ENCODE data around the gene MYO1B.

MYO1B gene

DNA sequence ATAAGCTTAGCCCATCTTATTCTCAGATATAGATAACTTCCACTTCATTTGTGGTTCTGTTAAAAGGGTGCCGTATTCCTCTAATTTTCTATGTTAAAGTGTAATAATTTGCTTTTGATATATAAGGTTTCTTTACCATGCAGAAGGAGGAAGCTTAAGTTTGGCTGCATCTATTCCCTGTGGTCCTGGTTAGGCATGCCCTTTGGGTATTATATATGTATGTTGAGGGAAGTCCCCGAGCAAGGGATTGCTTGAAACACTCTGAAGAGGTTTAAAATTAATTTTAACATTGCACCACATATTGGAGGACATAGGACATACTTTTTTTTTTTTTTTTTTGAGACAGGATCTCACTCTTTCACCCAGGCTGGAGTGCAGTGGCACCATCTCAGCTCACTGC is 16.9 kb upstream of the MYO1B start:
- no peak for DNase-seq

DNA sequence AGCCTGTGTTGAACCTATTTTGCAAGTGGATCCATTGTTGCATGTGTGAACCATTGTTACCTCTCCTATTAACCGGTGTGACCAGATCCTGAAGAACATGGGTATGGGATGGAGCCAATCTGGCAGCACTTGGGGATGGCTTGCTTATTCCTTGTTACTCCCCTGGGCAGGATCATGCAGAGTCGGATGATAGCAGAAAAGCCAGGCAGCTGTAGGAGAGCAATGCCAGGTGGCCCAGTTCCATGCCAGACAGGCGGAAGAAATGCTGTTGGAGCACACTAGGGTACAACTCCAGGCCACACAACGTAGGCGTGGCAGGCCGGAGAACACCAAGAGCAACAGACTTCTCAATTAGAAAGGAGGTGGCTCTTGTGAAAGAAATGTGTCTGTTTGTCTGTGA is 16.3 kb upstream of the MYO1B start:
- peak; percentile 56 for DNase-seq

DNA sequence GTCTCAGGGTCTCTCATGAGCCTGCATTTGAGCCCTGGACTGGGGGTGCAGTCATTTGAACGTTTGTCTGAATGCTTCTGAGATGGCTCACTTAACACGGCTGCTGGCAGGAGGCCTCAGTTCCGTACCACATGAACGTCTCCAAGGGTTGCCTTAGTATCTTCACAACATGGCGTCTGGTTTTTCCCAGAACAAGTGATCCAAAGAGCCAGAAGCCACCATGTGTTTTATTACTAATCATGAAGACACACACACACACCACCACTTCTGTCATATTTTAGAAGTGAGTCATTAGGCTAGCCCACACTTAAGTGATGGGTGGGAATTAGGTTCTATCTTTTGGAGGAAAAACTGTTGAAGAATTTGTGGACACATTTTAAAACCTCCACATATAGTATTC is 15.0 kb upstream of the MYO1B start:
- no peak for DNase-seq

DNA sequence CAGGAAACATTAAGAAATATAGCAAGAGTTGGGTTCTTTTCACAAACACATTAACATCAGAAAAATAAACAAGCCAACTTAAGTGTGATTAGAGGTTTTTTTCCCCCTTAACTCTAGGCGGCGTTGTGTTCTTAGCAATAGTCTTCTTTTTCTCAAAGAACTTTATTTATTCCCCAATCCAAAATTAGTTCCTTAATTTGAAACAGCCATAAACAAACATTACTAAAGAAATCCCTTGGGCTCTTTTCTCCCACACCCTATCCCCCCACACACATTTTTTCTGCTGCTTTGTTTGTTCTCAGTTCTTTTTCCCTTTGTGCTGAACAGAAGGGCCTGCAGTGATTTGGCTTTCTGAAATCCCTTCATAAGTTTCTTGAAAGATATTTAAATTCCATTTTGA is 13.2 kb upstream of the MYO1B start:
- no peak for DNase-seq

DNA sequence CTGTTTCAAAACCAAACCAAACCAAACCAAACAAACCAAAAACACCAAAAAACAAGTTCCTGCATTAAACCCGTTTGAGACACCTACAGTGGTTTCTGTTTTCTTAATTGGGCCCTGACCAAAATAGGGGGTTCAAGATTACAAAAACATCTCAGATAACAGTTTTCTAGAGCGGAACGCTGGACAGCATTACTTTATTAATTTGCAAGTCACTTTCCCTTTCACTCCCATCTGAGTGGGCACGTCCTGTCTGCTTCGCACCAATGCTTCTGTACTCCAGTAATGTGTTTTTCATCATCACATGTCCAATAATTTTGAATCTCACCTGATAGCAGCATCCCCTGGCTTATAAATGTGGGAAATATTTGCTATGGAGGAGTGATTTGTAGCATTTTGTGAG is 11.7 kb upstream of the MYO1B start:
- DNase-seq = no peak

DNA sequence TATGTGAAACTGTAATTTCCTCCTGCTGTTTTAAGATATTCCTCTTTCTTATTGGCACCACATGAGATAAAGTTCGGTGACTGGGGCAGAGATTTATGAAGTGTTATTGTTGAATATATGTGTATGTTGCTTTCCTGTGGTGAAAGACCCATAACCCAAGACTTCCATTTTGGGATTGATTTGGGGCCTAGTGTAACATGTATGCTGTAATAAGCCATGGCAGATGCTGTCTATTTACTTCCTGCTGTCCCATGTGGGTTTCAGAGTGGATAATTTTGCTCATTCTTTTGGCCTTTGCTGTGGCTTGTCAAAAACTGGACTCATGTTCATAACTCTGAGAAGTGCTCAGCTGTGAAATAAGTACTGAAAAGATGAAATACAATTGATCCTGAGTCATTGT is 10.8 kb upstream of the MYO1B start:
- DNase-seq = no peak

DNA sequence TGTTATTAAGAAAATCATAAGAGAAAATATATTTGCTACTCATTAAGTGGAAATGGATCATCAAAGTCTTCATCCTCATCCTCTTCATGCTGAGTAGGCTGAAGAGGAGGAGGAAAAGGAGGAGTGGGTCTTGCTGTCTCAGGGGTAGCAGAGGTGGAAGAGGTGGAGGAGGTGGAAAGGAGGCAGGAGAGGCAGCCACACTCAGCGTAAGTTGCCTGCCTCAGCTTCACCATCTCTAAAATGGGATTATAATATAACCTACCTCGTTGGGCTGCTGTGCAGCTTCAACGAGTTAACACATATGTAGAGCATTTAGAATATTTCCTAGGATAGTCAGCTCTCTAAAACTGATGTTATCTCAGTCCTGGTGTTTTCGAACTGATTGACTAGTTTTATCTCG is 4.3 kb upstream of the MYO1B start:
- no peak for DNase-seq

DNA sequence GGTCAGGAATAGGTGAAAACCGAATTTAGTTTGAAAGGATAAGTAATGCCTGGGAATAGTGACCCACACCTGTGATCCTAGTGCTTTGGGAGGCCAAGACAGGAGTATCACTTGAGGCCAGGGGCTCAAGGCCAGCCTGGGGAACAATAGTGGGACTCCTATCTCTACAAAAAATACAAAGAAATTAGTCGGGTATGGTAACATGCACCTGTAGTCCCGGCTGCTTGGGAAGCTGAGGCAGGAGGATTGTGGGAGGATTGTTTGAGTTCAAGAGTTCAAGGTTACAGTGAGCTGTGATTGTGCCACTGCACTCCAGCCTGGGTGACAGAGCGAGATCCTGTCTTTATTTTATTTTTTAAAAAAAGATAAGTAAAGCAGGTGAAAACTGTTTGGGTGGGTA is 3.8 kb upstream of the MYO1B start:
- no peak for DNase-seq

DNA sequence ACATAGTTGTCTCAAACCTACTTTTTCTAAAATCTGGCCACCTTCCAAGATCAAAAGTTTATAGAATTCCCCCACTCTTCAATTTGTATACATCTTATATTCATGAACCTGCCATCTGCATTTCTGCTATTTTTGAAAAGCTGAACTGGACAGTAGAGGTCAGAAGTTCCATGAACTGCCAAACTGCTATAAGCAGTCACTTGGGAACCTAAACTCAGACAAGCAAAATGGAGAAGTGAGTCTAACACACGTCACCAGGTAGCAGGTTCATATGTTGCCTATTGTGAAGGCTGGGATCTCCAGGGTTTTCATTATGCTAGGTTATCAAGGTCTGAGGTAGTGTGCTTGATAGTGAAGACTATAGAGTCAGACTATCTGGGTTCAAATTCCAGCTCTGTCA is 2.0 kb upstream of the MYO1B start:
- DNase-seq = no peak

DNA sequence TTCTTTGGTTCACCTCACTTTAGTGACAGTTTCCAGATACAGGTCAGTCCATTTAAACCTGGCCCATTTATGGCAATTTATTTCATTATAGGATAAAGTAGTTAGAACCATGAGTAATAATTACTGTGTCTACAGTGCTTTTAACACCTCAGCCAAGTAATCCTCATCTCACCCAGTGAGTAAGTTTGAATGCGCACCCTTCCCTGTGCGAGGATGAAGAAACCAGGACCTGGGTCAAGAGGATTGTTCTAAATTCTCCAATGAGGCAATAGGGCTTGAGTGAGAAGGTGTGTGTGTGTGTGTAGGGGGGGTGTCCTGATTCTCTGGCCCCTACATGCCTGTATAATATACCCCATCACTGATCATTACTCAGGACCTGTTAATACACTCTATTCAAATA is 854 bp upstream of the MYO1B start:
- DNase-seq = no peak

DNA sequence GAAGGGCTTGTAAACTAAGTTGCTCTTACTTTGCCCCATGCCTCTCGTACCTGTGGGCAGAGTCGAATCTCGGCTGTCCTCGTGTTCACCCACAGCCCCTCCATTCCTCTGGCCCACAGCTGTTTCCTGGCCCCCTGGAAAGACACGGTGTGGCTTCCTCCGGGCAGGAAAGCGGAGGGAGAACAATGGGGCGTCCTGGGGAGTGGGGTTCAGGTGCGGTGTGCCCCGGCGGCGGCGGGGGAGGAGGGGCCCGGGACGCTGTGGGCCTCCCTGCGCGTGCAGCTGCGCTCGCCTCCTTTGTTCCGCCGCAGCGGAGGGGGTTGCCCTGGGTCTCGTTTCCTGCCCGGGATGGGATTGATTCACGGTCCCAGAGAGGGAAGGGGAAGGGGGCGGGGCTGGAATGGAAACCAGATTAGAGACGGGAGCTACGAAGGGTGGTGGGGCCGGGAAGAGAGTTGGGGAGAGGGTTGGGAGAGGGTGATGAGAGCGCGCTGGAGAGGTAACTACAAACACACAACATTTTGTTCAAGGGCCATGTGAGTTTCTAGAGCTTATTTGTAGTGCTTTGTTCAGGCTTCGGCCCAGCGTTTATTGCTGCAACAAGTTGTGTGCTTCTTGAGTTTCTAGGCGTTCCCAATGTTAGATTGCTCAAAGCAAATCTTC is 796 bp downstream of the MYO1B start:
- peak; percentile 54 for DNase-seq

DNA sequence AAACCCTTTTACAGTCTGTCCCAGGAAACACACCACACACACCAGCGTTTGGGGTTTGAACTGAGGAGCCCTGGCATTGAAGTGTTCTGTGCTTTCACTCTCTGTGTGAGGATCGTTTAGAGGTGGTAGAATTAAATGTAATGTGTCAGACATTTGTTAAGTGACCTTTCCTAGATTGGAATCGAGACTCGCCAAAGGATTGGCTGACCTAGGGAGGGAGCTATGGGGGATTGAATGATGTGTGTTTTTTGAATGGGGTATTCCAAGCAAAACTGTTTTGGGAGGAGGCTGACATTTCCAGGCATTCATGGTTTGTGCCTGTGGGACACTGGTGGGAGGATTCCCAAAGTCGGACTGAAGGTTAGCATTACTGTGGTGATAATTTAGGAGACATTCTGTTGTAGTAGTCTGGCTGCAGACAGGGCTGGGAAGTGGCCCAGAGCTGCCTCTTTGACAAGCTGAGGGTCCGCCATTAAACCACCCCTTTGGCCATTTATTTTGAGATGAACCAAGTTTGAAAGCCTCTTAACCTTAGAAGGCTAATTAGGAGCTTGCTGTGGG is 1.7 kb downstream of the MYO1B start:
- DNase-seq = no peak

DNA sequence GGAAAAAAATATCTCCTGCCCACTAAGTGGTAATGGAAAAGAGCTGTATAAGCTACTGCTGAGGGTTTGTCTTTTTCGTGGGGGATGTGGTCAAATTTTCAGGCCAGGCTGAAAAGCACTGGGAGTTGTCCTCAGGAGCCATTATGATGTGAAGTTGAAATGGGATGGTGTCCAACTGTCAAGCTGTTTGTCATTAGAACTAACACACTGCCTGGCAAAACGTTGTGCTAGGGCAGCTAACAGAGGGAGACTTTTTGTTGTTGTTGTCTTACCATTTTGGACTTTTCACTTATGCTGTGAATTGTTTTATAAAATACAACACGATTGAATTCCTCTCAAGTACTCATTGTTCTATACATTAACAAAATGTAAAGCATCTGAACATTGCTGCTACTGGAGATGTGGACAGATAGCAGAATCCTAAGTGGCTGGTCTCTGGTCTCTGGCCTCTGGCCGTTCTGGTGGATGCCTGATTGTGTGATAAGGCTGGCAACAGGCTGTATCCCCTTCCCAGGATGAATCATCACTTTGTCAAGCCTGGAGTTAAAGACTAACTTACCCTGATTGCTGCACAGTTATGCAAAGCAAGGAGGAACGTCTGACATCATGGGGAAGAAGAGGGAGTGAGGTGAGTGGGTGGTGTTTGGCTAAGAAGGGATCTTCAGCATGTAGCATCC is 2.3 kb downstream of the MYO1B start:
- no peak for DNase-seq

DNA sequence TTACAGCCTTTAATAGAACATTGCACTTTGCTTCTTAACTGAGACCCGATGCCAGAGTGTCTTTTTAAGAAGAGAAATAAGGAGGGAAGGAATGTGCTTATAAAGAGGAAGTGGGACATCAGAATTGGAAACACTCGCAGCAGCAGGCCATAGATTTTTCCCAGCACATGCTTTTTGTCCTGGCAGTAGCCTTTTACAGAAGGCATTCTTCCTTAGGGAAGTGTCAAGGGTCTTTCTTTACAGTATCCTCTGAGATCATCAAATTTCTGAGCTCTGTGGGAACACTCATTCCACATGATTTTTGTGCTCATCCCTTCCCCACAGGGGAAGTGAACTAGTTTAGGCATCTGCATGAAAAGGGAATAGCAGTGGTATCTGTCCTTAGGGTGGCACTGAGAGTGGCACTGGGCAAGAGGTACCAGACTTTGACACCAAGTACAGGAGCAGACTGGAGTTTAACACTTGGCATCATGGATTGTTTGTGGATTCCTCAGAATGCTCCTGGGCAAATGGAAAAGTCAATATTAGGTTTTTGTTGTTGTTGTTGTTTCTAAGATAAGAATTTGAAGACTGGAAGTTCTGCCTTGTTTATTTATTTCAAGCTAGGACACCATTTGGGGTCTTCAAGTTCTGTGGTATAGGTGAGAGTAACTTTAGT is 4.1 kb downstream of the MYO1B start:
- no peak for DNase-seq

DNA sequence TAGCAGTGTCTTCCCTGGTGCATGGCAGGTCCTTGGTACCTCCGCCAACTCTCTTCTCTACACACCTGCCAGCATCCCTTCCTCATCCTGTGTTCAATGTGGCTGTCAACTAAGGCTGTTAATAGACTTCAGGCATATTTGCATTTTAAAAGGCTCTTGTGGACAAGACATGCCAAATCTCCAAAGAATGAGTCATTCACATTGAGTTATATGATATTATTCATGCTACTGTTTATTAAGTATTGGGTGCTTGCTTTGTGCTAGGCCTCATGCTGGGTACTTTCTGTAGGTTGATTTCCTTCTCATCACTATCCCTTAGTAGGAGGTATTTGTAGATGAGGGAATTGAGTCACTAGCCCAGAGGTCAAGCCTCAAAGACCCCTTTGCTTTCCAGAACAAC is 5.2 kb downstream of the MYO1B start:
- no peak for DNase-seq

DNA sequence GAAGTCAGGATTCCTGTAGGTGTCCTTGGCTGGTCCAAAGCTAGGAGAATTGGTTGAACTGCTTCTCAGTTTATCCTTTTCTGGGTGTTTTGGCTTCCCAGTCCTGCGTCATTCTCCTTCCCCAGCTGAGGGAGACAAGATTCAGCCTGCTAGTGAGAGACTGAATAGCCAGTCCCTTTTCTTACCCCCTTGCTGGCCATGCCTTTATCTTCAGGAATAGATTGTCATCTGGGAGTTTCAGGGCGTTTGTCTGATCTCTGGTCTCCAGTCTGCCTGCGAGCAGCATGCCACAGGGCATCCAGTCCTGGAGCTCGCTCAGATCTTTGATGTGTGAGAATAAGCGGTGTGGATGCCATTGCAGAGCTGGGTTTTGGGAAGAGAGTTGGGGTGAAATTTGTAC is 5.8 kb downstream of the MYO1B start:
- no peak for DNase-seq

DNA sequence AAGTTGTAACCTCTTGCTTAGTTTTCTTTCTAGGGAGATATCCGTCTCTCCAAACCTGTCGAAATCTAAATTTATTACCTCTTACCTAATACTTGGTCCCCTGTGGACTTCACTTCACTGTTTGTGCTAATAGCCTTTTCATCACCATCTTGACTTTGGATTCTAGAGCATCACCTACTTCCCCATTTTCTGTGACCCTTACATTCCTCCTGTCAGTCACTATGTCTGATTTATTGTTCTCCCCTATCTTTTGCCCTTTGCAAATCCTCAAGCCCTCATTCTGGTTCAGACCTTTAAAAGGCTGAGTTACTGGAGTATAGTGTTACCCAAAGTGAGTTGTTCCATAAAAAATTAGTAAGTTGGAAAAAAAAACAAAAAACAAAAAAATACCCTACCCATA is 7.5 kb downstream of the MYO1B start:
- DNase-seq = no peak

DNA sequence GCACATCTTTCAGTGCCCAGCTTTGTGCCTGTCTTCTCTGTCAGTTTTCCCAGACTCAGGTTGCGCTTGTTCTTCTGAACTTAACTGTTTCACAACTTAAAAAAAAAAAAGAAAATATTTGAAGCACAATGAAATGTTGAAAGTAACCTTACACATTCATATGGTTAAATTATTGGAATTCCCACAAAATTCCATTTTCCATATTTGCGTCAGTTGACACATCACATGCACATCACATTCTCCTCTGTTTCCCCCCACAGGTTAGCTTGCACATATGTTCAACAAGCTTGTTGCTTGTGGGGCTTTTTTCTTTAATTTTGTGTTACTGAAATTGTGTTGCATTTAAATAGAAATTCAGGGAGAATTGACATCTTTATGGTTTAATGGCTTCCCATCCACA is 8.3 kb downstream of the MYO1B start:
- DNase-seq = no peak

DNA sequence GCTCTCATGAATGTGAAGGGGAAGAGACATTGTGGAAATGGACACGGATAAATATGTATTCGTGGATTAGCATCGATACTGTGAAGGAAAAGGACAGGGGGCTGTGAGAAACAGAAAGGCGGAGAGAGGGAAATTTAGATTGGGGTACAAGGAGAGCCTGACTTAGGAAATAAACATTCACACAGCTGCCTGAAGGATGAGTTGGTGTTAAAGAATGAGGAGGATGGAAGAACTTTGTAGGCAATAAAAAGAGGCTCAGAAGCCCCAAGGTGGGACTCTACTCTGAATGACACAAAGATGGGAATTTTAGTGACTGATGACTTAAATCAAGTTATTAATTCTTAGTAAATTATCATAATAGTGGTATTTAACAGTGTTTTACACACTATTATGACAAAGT is 10.1 kb downstream of the MYO1B start:
- DNase-seq = no peak

DNA sequence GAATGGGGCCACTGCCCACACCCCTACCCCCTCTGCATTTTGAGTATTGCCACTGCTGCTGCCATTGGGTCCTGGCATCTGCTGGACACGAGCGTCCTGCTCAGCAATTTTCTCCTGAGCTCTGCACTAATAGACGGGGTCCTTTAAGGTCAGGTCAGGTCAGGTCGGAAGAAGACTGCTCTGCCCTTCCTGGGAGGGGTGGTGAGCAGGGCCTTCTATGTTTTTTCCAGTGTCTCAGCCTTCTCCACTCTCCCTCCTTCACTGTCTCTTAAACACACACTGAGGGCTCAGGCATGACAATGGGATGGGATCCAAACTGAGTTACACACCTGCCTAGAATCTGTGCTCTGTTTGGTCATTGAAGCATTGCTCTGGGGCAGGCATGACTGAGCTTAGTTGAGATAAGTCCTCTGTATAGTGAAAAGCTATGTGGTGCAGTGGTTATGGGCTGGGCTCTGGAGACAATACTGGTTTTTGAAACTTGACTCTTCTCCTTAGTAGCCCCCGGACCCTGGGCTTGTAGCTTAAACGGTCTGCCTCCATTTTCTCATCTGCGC is 10.6 kb downstream of the MYO1B start:
- DNase-seq = no peak

DNA sequence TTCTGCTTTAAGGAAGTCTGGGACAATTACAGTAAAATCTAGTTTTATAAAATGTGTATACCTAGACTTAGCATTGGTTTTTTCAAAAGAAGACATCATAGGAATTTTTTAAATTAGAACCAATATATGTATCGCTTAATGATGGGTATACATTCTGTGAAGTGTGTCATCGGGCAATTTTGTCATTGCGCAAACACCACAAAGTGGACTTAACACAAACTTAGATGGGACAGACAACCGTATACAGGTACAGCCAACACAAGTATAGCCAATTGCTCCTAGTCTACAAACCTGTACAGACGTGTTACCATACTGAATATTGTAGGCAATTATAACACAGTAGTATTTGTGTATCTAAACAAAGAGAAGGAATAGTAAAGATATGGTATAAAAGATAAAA is 12.7 kb downstream of the MYO1B start:
- DNase-seq = no peak

DNA sequence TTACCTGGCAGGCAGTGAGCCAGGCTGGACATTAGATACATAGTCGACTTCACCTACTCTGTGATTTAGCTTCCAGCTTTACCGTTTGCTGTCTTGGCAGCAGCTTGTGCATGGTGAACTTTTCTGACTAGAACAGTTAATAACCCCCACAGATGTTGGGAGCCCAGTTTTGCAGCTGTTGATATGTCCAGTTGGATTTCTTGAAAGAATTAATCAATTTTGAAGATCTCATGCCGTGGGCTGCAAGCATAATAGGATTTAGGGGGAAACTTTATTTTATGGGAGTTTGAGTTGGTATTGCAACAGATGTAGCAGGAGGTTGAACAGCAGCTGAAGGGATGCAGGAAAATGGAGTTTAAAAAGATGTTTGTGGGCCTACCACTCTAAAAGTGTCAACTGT is 13.8 kb downstream of the MYO1B start:
- no peak for DNase-seq

DNA sequence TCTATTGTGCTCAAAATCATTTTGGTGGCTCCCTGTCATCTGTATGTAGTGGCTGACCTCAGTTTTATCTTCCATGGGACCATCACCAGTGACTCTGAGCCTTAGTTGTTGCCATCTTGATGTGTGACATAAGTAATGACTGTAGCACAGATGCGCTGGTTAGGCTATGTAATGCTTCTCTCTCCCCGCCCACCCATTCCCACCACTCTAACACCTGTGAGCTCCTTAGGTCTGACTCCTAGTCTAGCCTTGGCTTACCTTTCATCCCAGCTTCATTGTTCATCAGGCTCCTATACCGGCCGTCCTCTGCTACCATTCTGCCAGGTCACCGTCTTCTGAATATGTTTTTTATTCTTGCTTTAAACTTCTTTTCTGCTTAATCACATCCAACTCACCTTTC is 17.2 kb downstream of the MYO1B start:
- DNase-seq = no peak

DNA sequence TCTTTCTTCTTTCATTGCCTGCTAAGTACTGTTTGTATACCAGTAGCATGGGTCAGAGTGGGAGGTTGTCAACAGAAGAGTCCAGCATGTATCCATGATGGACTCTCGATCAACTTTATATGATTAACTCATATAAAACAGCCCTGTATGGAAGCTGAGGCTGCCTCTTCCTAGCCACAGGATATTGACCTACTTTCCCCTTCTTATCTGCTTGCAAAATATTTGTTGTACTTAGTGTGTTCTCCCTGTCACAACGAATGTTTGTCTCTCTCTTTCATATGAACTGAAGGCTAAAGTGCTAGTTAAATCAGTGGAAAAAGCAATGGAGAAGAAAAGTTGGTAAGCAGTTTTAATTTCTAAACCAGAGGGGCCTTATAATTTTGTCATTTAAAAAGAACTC is 17.8 kb downstream of the MYO1B start:
- DNase-seq = no peak

Measured in NCI-H1694 treated with DMSO at 0.1 percent for 48 hours (cell line).